ACC112 (cell line): Measurements from ENCODE around the gene GAPDHS.

Source experiments
- H2AFZ ChIP-seq: fragments of 200-600 bp; sonication (generic); one replicate; pipeline ENCODE4 v1.6.0; 2017; ENCODE audit warnings: antibody characterized with exemption, low read length; ENCODE audit not compliant: unreplicated experiment
- H3K27ac ChIP-seq: fragments of 200-600 bp; sonication (generic); 2 replicates; pipeline ENCODE4 v1.5.1; 2014; ENCODE audit warnings: low read depth, mild to moderate bottlenecking, antibody characterized with exemption, low read length, moderate library complexity
- H3K27me3 ChIP-seq: fragments of 200-600 bp; sonication (generic); 2 replicates; pipeline ENCODE4 v1.6.1; 2014; ENCODE audit warnings: mild to moderate bottlenecking, antibody characterized with exemption, low read length, moderate library complexity, mixed read lengths; ENCODE audit not compliant: insufficient read depth
- H3K36me3 ChIP-seq: fragments of 200-600 bp; sonication (generic); 2 replicates; pipeline ENCODE4 v1.6.1; 2016; ENCODE audit warnings: mild to moderate bottlenecking, antibody characterized with exemption, low read length, moderate library complexity, mixed read lengths; ENCODE audit not compliant: insufficient read depth
- H3K4me1 ChIP-seq: fragments of 200-600 bp; sonication (generic); one replicate; pipeline ENCODE4 v1.6.1; 2016; ENCODE audit warnings: low read length, mixed read lengths; ENCODE audit not compliant: insufficient read depth, unreplicated experiment, control insufficient read depth
- H3K4me3 ChIP-seq: fragments of 200-600 bp; sonication (generic); 2 replicates; pipeline ENCODE4 v1.5.1; 2014; ENCODE audit warnings: mild to moderate bottlenecking, low read depth, low read length
- H3K79me2 ChIP-seq: fragments of 200-600 bp; sonication (generic); one replicate; pipeline ENCODE4 v1.6.0; 2016; ENCODE audit warnings: low read length; ENCODE audit not compliant: control insufficient read depth, unreplicated experiment, insufficient read depth

GAPDHS gene

GRCh38 chr19:35511337-35511736 lies 21.9 kb upstream of the GAPDHS start:
- no peak overlapping the region for H3K4me3 ChIP-seq
- H2AFZ ChIP-seq: no peak overlapping the region
- no peaks in the 10 kb centered on the region for H3K36me3 ChIP-seq
- no peaks in the 10 kb centered on the region for H3K27me3 ChIP-seq
- H3K79me2 ChIP-seq: no peaks in the 10 kb centered on the region
- H3K4me1 ChIP-seq: peaks cover 13% of the 10 kb centered on the region
- no peak overlapping the region for H3K27ac ChIP-seq

DNA sequence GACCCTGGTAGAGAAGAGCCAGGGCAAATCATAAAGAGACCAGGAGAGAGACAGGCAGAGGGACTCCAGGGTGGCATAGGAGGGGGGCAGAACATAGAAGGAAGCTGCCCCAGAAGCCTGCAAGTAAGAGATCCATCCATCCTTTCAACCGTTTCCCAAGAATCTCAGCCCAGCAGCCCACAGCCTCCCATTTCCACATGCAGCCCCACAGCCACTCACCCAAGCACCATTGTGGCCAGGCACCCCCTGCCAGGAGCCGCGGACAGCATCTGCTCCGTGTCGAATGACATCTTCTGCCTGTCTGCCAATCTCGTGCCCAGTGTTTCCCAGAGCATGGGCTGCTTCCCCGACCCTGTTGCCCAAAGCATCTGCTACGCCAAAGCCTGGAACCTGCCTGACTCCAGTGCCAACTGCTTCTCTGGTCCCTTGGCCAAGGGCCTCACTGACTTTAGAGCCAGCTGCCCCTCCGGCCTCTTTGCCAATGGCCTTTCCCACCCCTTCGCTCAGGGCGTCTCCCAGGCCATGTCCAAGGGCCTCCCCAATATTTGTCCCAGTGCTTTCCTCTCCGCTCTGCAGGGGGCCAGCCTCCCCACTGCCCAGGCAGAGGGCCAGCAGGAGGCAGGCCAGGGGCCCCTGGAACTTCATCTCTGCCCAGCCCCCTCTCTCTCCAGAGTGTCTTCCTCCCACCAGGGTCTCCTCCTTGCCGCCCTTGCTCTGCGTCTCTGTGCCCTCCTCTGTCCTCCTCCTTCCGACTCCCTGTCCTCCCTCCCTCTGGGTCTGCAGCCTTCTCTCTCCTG lies 20.2 kb upstream of the GAPDHS start:
- Histone ChIP-seq H3K4me3 (no peak overlapping the region), H2AFZ (no peak overlapping the region), H3K79me2 (no peaks in the 10 kb centered on the region), H3K36me3 (no peaks in the 10 kb centered on the region), H3K4me1 (peaks cover 16% of the 10 kb centered on the region), H3K27ac (no peak overlapping the region), H3K27me3 (no peaks in the 10 kb centered on the region)

DNA sequence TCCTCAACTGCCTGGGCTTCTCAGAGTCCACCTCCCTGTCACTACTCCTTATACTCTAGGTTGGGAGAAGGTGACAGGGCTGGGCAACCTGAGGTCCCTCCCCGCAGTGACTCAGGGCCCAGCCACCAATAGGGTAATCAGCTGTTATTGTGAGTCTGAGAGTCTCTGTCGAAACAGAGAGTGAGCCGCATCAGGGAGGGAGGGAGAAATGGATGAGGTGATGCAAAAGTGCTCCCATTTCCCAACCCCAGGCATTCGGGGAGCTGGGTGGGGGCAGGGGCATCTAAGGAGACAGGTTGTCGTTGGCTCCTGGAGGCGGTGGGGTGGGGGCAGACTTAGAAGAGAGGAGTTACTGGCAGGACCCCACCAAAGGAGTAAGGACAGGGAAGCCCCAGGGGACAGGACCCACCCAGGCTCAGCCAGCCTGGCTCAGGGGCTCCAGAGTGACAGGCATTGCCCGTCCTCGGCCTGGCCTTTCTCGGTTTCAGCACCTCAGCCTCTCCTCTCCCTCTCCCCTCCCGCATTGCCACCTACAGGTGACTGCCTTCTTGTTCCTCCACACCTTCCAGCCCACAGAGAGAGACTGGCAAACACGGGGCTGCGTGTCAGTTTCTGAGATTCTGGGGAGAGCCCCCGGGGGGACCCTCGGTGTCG lies 19.5 kb upstream of the GAPDHS start, which contains the start of gene DMKN:
DMKN (minus strand) TSS at position 22 of the 654 bp plus-strand sequence. CDS start 174 bp downstream, outside the sequence.
- Histone ChIP-seq H3K27ac (0 out of 2 replicates have a peak within 1 kb of the TSS, but pooled peaks have one; percentile 29), H3K4me1 (peaks cover 22% of the 10 kb centered on the region), H3K27me3 (no peaks in the 10 kb centered on the region), H2AFZ (peak within 1 kb of the TSS; percentile 32), H3K79me2 (no peaks in the 10 kb centered on the region), H3K4me3 (peak within 1 kb of the TSS; percentile 52), H3K36me3 (no peaks in the 10 kb centered on the region)

- Histone ChIP-seq H3K4me3 (peak overlapping the region; percentile 52), H3K36me3 (no peaks in the 10 kb centered on the region), H3K27me3 (no peaks in the 10 kb centered on the region), H3K79me2 (no peaks in the 10 kb centered on the region), H2AFZ (peak overlapping the region; percentile 32), H3K27ac (0 out of 2 replicates have a peak overlapping the region, but pooled peaks have one; percentile 29), H3K4me1 (peaks cover 28% of the 10 kb centered on the region)
Measured at GRCh38 chr19:35514282-35514809, 18.9 kb upstream of the GAPDHS start.

- no peak overlapping the region for H3K4me3 ChIP-seq
- no peaks in the 10 kb centered on the region for H3K27me3 ChIP-seq
- H3K27ac ChIP-seq: no peak overlapping the region
- peaks cover 31% of the 10 kb centered on the region for H3K4me1 ChIP-seq
- no peaks in the 10 kb centered on the region for H3K79me2 ChIP-seq
- H2AFZ ChIP-seq: no peak overlapping the region
- H3K36me3 ChIP-seq: no peaks in the 10 kb centered on the region
Measured at GRCh38 chr19:35516310-35516709, 16.9 kb upstream of the GAPDHS start.

DNA sequence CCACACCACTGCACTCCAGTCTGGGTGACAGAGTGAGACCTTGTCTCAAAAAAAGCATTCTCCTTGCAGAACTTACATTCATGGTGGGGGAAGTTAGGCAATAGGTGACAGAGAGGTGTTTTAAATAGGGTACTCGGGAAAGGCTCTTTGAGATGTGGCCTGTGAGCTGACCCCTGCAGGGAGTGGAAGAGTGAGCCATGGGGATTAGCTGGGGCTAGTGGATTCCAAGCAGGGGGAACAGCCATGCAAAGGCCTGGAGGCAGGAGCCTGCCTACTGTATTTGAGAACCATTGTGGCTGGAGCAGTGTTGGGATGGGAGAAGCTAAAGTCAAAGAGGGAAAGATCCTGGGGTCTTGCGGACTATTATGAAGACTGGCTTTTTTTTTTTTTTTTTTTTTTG lies 15.9 kb upstream of the GAPDHS start:
- Histone ChIP-seq H3K27me3 (no peaks in the 10 kb centered on the region), H3K36me3 (no peaks in the 10 kb centered on the region), H2AFZ (no peak overlapping the region)

GRCh38 chr19:35518313-35518712 lies 14.9 kb upstream of the GAPDHS start:
- no peak overlapping the region for H2AFZ ChIP-seq
- no peaks in the 10 kb centered on the region for H3K36me3 ChIP-seq
- no peaks in the 10 kb centered on the region for H3K79me2 ChIP-seq
- H3K27ac ChIP-seq: peak overlapping the region; percentile 68
- no peak overlapping the region for H3K4me3 ChIP-seq
- no peaks in the 10 kb centered on the region for H3K27me3 ChIP-seq
- peaks cover 31% of the 10 kb centered on the region for H3K4me1 ChIP-seq

More for the DNA sequence above, 15.9 kb upstream of the GAPDHS start:
- no peak overlapping the region for H3K27ac ChIP-seq
- no peaks in the 10 kb centered on the region for H3K79me2 ChIP-seq
- peaks cover 31% of the 10 kb centered on the region for H3K4me1 ChIP-seq
- no peak overlapping the region for H3K4me3 ChIP-seq

DNA sequence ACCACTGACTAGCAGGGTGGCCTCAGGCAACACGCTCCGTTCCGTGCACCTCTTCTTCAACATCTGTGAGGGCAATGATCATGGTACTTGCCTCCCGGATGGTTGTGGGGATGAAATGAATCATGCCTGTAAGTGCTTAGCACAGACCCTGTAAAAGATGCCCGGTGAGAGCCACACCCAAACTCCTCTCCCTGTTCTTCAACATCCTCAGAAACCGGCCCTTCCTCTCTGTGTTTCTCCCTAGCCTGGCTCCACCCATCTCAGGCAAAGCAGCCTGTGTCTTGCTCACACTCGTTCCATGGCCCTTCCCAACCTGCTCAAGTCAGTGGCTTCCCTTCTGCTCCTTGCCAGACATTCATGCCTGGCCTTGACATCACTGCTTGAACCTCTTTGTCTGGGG lies 14.0 kb upstream of the GAPDHS start:
- peaks cover 21% of the 10 kb centered on the region for H3K4me1 ChIP-seq
- H3K27me3 ChIP-seq: no peaks in the 10 kb centered on the region
- H3K27ac ChIP-seq: peak overlapping the region; percentile 68; the same call in 1 of the 2 replicates
- H3K4me3 ChIP-seq: no peak overlapping the region
- H2AFZ ChIP-seq: no peak overlapping the region
- H3K36me3 ChIP-seq: no peaks in the 10 kb centered on the region
- no peaks in the 10 kb centered on the region for H3K79me2 ChIP-seq

DNA sequence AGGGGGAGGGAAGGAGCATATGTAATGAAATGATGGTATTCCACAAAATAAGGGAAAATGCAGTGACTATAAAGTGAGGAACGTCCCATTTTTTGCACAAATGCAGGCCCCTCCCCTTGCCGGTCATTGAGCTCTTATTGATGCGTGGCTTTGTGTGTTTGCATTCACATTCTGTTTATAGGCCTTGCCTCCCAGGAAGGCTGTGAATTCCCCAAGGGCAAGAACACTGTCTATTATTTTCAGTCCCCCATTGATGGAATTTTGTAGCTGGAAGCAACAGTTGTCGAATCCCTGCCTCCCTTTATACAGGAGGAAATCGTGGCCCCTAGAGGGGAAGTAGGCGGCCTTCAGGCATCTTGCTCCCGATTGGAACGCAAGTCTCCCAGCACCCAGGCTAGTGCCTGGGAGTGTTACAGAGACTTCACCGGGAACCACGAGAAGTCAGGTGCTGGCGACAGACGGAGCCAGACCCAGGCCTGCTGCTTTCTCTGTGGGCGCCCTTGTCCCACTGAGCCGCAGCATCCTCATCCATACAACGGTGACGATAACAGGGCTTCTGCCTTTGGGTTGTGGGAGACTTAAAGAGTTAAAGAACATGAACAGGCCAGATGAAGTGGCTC lies 12.0 kb upstream of the GAPDHS start:
- no peaks in the 10 kb centered on the region for H3K79me2 ChIP-seq
- H2AFZ ChIP-seq: no peak overlapping the region
- no peak overlapping the region for H3K4me3 ChIP-seq
- H3K27me3 ChIP-seq: no peaks in the 10 kb centered on the region
- no peak overlapping the region for H3K27ac ChIP-seq
- no peaks in the 10 kb centered on the region for H3K36me3 ChIP-seq
- peaks cover 18% of the 10 kb centered on the region for H3K4me1 ChIP-seq

- Histone ChIP-seq H3K27ac (no peak overlapping the region), H3K36me3 (no peaks in the 10 kb centered on the region), H3K79me2 (no peaks in the 10 kb centered on the region), H3K4me3 (no peak overlapping the region), H3K27me3 (no peaks in the 10 kb centered on the region), H3K4me1 (peaks cover 20% of the 10 kb centered on the region), H2AFZ (no peak overlapping the region)
Measured at GRCh38 chr19:35522745-35523327, 10.4 kb upstream of the GAPDHS start.
